ENCODE measurements around the gene TBX1.

- TF ChIP-seq CTCF (IDR thresholded peaks at IDR 0.05) (no peak), ZFX (IDR thresholded peaks at IDR 0.05; ENCODE audit: borderline replicate concordance) (no peak)
Observed at GRCh38 chr22:19803736-19804267, 43.2 kb downstream of the TBX1 start.

Measured in 22Rv1 (cell line).